Activated B cell treated with CpG ODN at 0.5 μM for 24 hours (primary cell): ENCODE results near the gene IL1RAPL1. TPM values are rescaled to one million over a fixed set of nuclear protein-coding genes. Genes with fewer than 3 reads are reported as not detected.

Experiments
- ATAC-seq: fragments of 200-7000 bp; cut with Tn5 transposase; one replicate; pipeline ENCODE4 v1.10.0; 2021; ENCODE audit warnings: low read depth, mild to moderate bottlenecking, moderate library complexity
- CTCF ChIA-PET: fragments of 350-600 bp; sonication (Branson Sonifier 250); formaldehyde crosslinking; loops from one replicate; lab custom pipeline; 2021; ENCODE audit warnings: antibody characterized with exemption; lab: Charles Lee
- POLR2A ChIA-PET: fragments of 350-600 bp; sonication (Branson Sonifier 250); formaldehyde crosslinking; loops from one replicate; lab custom pipeline; 2021; ENCODE audit warnings: antibody characterized with exemption; lab: Charles Lee
- DNase-seq: peaks from one replicate; pipeline ENCODE4 v3.0.0; 2022
- H3K27ac Mint-ChIP-seq: one replicate; pipeline ENCODE4 v1.8.0; 2020; ENCODE audit warnings: mixed read lengths
- H3K27me3 Mint-ChIP-seq: one replicate; pipeline ENCODE4 v1.8.0; 2021; ENCODE audit warnings: mixed read lengths
- H3K36me3 Mint-ChIP-seq: one replicate; pipeline ENCODE4 v1.8.0; 2021; ENCODE audit warnings: low read depth, mixed read lengths
- H3K4me1 Mint-ChIP-seq: one replicate; pipeline ENCODE4 v1.8.0; 2021; ENCODE audit warnings: mixed read lengths
- H3K4me3 Mint-ChIP-seq: one replicate; pipeline ENCODE4 v1.8.0; 2020; ENCODE audit warnings: mild to moderate bottlenecking, mixed read lengths
- H3K9me3 Mint-ChIP-seq: one replicate; pipeline ENCODE4 v1.8.0; 2020; ENCODE audit warnings: mixed read lengths
- intact Hi-C: fragments of 100-400 bp; cut with micrococcal nuclease; formaldehyde crosslinking; loops from one replicate; pipeline ENCODE4 v1.15.1; 2024
- total RNA-seq: library from RNA; stranded (reverse); gene quantifications from 2 replicates; pipeline ENCODE4 v1.2.3, GENCODE V29; 2022
- TF ChIP-seq, protein P1 (sequence below): fragments of 200-600 bp; IDR thresholded peaks from one replicate; pipeline ENCODE4 v1.8.0; 2022; ENCODE audit warnings: antibody characterized with exemption, mild to moderate bottlenecking

The IL1RAPL1 gene
- total RNA-seq, 1 donor from 2014 or later: not detected

DNA sequence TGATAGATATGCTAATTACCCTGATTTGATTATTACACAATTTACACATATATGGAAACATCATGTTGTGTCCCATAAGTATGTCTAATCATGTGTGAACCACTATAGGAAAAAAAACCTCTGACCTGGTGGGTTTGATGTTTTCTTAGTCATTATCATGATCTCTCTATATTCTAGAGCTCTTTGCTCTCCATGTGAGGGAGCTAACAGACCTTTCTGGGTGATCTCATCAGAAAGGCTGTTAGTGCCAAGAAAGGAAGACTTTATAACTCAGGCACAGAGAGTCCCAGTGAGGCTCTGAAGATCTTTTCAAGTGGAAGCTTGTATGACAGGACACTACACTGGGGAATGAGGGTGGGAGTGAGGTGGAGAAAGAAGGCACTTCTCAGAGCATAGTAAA lies 1100.4 kb downstream of the IL1RAPL1 start:
- Mint-ChIP-seq H3K9me3 (no peaks in the 10 kb centered on the region), H3K36me3 (no peaks in the 10 kb centered on the region), H3K4me1 (no peaks in the 10 kb centered on the region), H3K4me3 (no peak overlapping the region), H3K27ac (no peak overlapping the region), H3K27me3 (no peaks in the 10 kb centered on the region)
- DNase-seq (no peak), ATAC-seq (no peak)
- intact Hi-C loops: no loop called here
- POLR2A ChIA-PET: no interaction called here
- TF ChIP-seq, protein P1, sequence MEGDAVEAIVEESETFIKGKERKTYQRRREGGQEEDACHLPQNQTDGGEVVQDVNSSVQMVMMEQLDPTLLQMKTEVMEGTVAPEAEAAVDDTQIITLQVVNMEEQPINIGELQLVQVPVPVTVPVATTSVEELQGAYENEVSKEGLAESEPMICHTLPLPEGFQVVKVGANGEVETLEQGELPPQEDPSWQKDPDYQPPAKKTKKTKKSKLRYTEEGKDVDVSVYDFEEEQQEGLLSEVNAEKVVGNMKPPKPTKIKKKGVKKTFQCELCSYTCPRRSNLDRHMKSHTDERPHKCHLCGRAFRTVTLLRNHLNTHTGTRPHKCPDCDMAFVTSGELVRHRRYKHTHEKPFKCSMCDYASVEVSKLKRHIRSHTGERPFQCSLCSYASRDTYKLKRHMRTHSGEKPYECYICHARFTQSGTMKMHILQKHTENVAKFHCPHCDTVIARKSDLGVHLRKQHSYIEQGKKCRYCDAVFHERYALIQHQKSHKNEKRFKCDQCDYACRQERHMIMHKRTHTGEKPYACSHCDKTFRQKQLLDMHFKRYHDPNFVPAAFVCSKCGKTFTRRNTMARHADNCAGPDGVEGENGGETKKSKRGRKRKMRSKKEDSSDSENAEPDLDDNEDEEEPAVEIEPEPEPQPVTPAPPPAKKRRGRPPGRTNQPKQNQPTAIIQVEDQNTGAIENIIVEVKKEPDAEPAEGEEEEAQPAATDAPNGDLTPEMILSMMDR: no peak
- CTCF ChIA-PET: no interaction called here

DNA sequence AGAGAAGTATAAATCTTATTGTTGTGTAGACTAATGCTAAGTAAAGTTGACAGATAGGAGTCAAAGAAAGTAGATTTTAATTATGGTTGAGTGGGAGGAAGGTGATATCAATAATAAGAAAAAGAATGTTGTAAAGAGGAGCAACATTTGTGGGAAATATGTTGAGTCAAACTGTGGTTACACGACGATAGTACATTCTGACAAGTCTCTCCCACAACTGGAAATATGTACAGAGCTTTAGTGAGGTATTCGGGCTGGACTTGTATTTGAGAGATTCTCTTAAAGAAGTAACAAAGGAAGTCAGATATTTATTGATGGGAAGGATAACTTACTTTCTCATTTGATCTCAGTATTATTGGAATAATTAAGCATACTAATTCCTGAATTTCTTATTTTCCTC lies 1102.8 kb downstream of the IL1RAPL1 start:
- Mint-ChIP-seq H3K4me1 (no peaks in the 10 kb centered on the region), H3K27ac (no peak overlapping the region), H3K36me3 (no peaks in the 10 kb centered on the region), H3K9me3 (no peaks in the 10 kb centered on the region), H3K27me3 (no peaks in the 10 kb centered on the region), H3K4me3 (no peak overlapping the region)
- TF ChIP-seq, protein P1: no peak
- CTCF ChIA-PET: no interaction called here
- POLR2A ChIA-PET: no interaction called here
- intact Hi-C loops: no loop called here
- DNase-seq: no peak
- no peak for ATAC-seq

DNA sequence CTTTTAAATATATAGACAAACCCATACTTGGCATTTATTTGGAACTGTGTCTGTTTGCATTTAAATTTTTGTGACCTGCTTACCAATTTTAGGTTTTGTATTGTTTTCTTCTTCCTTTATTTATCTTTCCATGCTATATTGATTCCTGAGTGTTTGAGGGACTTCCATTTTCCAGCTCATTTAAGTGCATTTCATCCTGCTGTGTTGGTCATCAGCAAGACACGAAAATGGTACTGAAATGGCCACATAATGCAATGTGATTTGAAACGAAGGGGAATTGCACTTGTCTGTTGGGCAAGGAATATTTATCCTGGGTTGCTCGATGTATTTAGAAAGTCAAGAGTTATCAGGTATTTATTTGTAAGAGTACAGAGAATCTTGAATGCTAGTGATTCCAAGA lies 1103.8 kb downstream of the IL1RAPL1 start:
- no peak overlapping the region for H3K27ac Mint-ChIP-seq
- DNase-seq: no peak
- ChIA-PET CTCF (no interaction called here), POLR2A (no interaction called here)
- no peaks in the 10 kb centered on the region for H3K36me3 Mint-ChIP-seq
- no peaks in the 10 kb centered on the region for H3K27me3 Mint-ChIP-seq
- TF ChIP-seq, protein P1: no peak
- no peaks in the 10 kb centered on the region for H3K9me3 Mint-ChIP-seq
- H3K4me1 Mint-ChIP-seq: no peaks in the 10 kb centered on the region
- H3K4me3 Mint-ChIP-seq: no peak overlapping the region
- no peak for ATAC-seq
- intact Hi-C loops: no loop called here

DNA sequence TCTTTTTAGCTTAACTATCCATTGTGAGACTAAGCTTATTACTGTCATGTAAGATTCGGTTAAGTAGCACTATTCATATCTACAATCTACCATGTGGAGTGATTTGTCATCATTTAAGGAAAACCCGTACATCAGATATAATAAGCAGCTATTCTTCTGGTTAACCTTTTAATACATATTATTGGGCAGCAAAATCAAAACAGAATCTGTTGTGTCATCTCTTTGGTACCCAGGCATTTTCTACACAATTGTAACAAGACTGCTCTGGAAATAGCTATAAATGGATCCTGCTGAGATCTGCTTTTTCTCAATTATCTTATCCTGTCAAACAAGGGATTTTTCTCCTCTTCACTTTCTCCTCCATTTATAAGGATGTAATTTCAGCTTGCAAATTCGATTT lies 1106.7 kb downstream of the IL1RAPL1 start:
- ATAC-seq (no peak), DNase-seq (no peak)
- H3K4me3 Mint-ChIP-seq: no peak overlapping the region
- ChIA-PET CTCF (no interaction called here), POLR2A (no interaction called here)
- TF ChIP-seq, protein P1: no peak
- H3K27me3 Mint-ChIP-seq: no peaks in the 10 kb centered on the region
- intact Hi-C loops: no loop called here
- H3K27ac Mint-ChIP-seq: no peak overlapping the region
- H3K36me3 Mint-ChIP-seq: no peaks in the 10 kb centered on the region
- H3K9me3 Mint-ChIP-seq: no peaks in the 10 kb centered on the region
- H3K4me1 Mint-ChIP-seq: no peaks in the 10 kb centered on the region

DNA sequence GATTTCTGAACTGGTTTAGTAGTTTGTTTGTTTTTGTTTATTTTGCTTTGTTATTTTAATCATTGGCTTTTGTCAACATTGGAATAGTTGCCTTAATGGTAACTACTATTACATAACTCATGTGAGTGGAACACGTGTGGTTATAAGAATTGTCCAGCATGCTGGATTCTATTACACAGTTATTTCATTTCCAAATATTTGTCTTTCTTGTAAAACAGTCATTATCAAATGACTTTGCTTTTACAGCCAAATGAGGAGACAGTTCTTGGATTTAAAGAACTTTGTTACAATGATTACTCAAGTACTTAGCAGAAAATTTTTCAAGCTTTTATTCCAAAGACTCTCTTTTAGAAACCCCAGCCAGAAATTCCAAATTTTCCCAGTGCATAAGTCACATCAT lies 1112.0 kb downstream of the IL1RAPL1 start:
- Mint-ChIP-seq H3K9me3 (no peaks in the 10 kb centered on the region), H3K27me3 (no peaks in the 10 kb centered on the region), H3K4me3 (no peak overlapping the region), H3K4me1 (no peaks in the 10 kb centered on the region), H3K36me3 (no peaks in the 10 kb centered on the region), H3K27ac (no peak overlapping the region)
- DNase-seq: no peak
- no peak for ATAC-seq
- POLR2A ChIA-PET: no interaction called here
- TF ChIP-seq, protein P1: no peak
- intact Hi-C loops: no loop called here
- CTCF ChIA-PET: no interaction called here
